ENCODE data around the gene TANGO2. TPM values are rescaled to one million over a fixed set of nuclear protein-coding genes. Genes with fewer than 3 reads are reported as not detected.

The TANGO2 gene
- polyA plus RNA-seq, 1 of the 3 experiments (the other 2 are of a cell fraction): 20.7 TPM

- DNase-seq: no peak
- H4K20me1 ChIP-seq (ENCODE audit: insufficient read depth): 0 out of 2 replicates have a peak, but pooled peaks cover 6% of the 10 kb centered on the region
- H3K9me2 ChIP-seq: no peaks in the 10 kb centered on the region
- no peaks in the 10 kb centered on the region for H3K79me2 ChIP-seq (ENCODE audit: insufficient read depth)
- POLR2A ChIA-PET: interaction anchor here (0.7 to 6.7 kb wide), 4 partner anchors 10 to 158 kb away, joined by 3 to 63 read pairs (median 4); no protein-coding TSS in a partner anchor
- 97% methylated on average over 39 of the region's 50 CpGs for WGBS (ENCODE audit: low lambda C conversion rate)
- no peaks in the 10 kb centered on the region for H3K27me3 ChIP-seq (ENCODE audit: insufficient read depth)
- H3K9ac ChIP-seq: no peak overlapping the region
- no peak overlapping the region for H3K4me3 ChIP-seq (ENCODE audit: low read depth in 2 of 2, low read length in 1 of 2)
- no peak overlapping the region for H3K4me2 ChIP-seq
- H2AFZ ChIP-seq (ENCODE audit: low read depth): no peak overlapping the region
- TF ChIP-seq USF1 (IDR thresholded peaks at IDR 0.05; ENCODE audit: borderline replicate concordance, low read depth) (no peak), ELF1 (IDR thresholded peaks at IDR 0.05) (no peak), FOXM1 (IDR thresholded peaks at IDR 0.05; ENCODE audit: low read depth) (no peak), ZBTB33 (IDR thresholded peaks at IDR 0.05; ENCODE audit: borderline replicate concordance, low read depth) (no peak), FOSL2 (IDR thresholded peaks at IDR 0.05; ENCODE audit: borderline replicate concordance, low read depth) (no peak), EZH2phosphoT487 (IDR thresholded peaks at IDR 0.05; ENCODE audit: borderline replicate concordance, low read depth) (no peak), JUND (IDR thresholded peaks at IDR 0.05) (no peak)
- TF ChIP-seq, protein P1, sequence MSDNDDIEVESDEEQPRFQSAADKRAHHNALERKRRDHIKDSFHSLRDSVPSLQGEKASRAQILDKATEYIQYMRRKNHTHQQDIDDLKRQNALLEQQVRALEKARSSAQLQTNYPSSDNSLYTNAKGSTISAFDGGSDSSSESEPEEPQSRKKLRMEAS (IDR thresholded peaks at IDR 0.05; ENCODE audit: low read depth): no peak
- TF ChIP-seq, protein P2, sequence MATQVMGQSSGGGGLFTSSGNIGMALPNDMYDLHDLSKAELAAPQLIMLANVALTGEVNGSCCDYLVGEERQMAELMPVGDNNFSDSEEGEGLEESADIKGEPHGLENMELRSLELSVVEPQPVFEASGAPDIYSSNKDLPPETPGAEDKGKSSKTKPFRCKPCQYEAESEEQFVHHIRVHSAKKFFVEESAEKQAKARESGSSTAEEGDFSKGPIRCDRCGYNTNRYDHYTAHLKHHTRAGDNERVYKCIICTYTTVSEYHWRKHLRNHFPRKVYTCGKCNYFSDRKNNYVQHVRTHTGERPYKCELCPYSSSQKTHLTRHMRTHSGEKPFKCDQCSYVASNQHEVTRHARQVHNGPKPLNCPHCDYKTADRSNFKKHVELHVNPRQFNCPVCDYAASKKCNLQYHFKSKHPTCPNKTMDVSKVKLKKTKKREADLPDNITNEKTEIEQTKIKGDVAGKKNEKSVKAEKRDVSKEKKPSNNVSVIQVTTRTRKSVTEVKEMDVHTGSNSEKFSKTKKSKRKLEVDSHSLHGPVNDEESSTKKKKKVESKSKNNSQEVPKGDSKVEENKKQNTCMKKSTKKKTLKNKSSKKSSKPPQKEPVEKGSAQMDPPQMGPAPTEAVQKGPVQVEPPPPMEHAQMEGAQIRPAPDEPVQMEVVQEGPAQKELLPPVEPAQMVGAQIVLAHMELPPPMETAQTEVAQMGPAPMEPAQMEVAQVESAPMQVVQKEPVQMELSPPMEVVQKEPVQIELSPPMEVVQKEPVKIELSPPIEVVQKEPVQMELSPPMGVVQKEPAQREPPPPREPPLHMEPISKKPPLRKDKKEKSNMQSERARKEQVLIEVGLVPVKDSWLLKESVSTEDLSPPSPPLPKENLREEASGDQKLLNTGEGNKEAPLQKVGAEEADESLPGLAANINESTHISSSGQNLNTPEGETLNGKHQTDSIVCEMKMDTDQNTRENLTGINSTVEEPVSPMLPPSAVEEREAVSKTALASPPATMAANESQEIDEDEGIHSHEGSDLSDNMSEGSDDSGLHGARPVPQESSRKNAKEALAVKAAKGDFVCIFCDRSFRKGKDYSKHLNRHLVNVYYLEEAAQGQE (IDR thresholded peaks at IDR 0.05; ENCODE audit: low read depth, low read length): no peak
- H3K9me3 ChIP-seq: no peaks in the 10 kb centered on the region
- no peak overlapping the region for H3K27ac ChIP-seq (ENCODE audit: low read depth in 2 of 2, low read length in 1 of 2)
- CTCF ChIA-PET: interaction anchor here (0.7 to 16.4 kb wide), 8 partner anchors 10 to 39 kb away, joined by 3 to 501 read pairs (median 6); no protein-coding TSS in a partner anchor
- peaks cover 0 to 54% of the 10 kb centered on the region in 2 experiments for H3K36me3 ChIP-seq (replicated peaks in 1 of 2; ENCODE audit: control insufficient read depth in 1 of 2, insufficient read depth in 2 of 2, low read length in 1 of 2)
- peaks cover 4% of the 10 kb centered on the region for H3F3A ChIP-seq (replicated peaks; ENCODE audit: insufficient read depth)
- peaks cover 0 to 31% of the 10 kb centered on the region in 2 experiments; a peak in 1 of 4 replicates for H3K4me1 ChIP-seq (ENCODE audit: control insufficient read depth in 1 of 2, insufficient read depth in 2 of 2, low read depth in 1 of 2, low read length in 1 of 2)
These were observed 48.0 kb upstream of the TANGO2 start for GRCh38 chr22:19972652-19973550.
